Measurements from ENCODE around the gene IQCF6.
"Not testable (repeated sequence)": the region's sequence is repeated elsewhere in the genome, so short reads cannot be mapped to it uniquely, and the experiment has no call there.

The IQCF6 gene

GRCh38 chr3:51779137-51779536 lies at the start of gene IQCF6:
Gene IQCF6 (minus strand): TSS chr3:51779237. CDS start chr3:51779224, 13 bp downstream.
- DNase-seq = no peak

GRCh38 chr3:51828297-51828696 lies 49.3 kb upstream of the IQCF6 start:
- DNase-seq = no peak

GRCh38 chr3:51819709-51820406 lies 40.8 kb upstream of the IQCF6 start:
- DNase-seq = no peak

GRCh38 chr3:51819151-51819550 lies 40.1 kb upstream of the IQCF6 start:
- DNase-seq = no peak

- no peak for DNase-seq
These were observed 38.3 kb upstream of the IQCF6 start for GRCh38 chr3:51817375-51817774.

GRCh38 chr3:51816723-51817122 lies 37.7 kb upstream of the IQCF6 start:
- no peak for DNase-seq

GRCh38 chr3:51815614-51816013 lies 36.6 kb upstream of the IQCF6 start:
- DNase-seq = no peak

- DNase-seq = no peak
These were observed 35.0 kb upstream of the IQCF6 start for GRCh38 chr3:51814034-51814433.

GRCh38 chr3:51813539-51813938 lies 34.5 kb upstream of the IQCF6 start:
- no peak for DNase-seq

- no peak for DNase-seq
These were observed 29.9 kb upstream of the IQCF6 start for GRCh38 chr3:51808934-51809333.

GRCh38 chr3:51802106-51802703 lies 23.2 kb upstream of the IQCF6 start:
- DNase-seq = no peak

- DNase-seq = no peak
These were observed 21.7 kb upstream of the IQCF6 start for GRCh38 chr3:51800750-51801125.

- peak; percentile 32 to 78 for DNase-seq
These were observed 21.1 kb upstream of the IQCF6 start for GRCh38 chr3:51799879-51800749.

GRCh38 chr3:51798411-51798963 lies 19.4 kb upstream of the IQCF6 start:
- no peak for DNase-seq

- DNase-seq = no peak
These were observed 17.8 kb upstream of the IQCF6 start for GRCh38 chr3:51796854-51797253.

- no peak for DNase-seq
These were observed 15.2 kb upstream of the IQCF6 start for GRCh38 chr3:51794206-51794605.

- DNase-seq = no peak
These were observed 13.2 kb upstream of the IQCF6 start for GRCh38 chr3:51792206-51792605.

GRCh38 chr3:51789437-51789836 lies 10.4 kb upstream of the IQCF6 start:
- no peak for DNase-seq

GRCh38 chr3:51787576-51787975 lies 8.5 kb upstream of the IQCF6 start:
- not testable (repeated sequence) for DNase-seq

GRCh38 chr3:51786267-51786666 lies 7.2 kb upstream of the IQCF6 start:
- DNase-seq = no peak

GRCh38 chr3:51778554-51778953 lies 483 bp downstream of the IQCF6 start:
- no peak for DNase-seq

- no peak for DNase-seq
These were observed 1.1 kb downstream of the IQCF6 start for GRCh38 chr3:51777985-51778384.

GRCh38 chr3:51773529-51774056 lies 5.4 kb downstream of the IQCF6 start:
- DNase-seq = no peak
